KBM-7 (cell line): ENCODE measurements around the gene MAN1A2.
A peak's percentile ranks its signal among the peaks of the same experiment; 100 is the strongest.

Source experiments
- DNase-seq: peaks from one replicate; pipeline ENCODE4 v3.0.0-alpha.2; 2015
- in situ Hi-C: fragments of 300-500 bp; cut with MboI; formaldehyde crosslinking; loops from 2 replicates; pipeline ENCODE4 v1.14.3; 2020; ENCODE audit warnings: low sequenced_read_pairs, low pct_unique_long_range_greater_than_20kb, mixed read lengths

Gene MAN1A2

DNA sequence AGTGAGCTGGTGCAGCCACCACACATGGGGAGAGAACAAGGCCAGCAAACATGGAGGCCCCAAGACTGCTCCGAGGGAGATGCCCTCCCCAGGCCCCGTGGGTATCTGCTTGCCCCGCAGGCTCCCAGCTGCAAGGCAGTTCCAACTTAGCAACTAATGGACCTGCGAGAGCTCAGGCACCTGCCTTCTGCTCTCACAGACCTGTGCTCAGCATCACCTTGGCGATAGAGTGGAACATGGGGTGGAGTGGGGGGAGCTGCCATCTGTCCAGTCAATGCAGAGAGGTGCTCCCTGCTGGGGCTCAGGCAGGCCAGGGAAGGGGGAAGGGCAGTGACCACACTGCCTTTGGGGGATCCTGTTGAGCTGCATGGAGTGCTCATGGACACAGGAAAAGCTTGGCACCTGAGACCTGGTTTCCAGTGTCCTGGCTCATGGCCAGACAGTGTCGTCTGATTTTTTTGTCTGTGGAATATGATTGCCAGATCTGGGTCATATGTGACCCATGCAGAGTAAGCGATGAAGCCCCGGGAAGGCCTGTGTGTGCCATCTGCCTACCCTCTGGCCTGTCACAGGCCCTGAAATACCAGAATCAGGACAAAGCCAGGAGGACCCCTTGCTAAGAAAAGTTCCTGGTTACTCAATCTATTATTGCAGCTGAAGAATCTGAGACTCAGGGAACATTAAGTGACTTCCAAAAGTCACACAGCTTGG, 198.7 kb downstream of the MAN1A2 start:
- no peak for DNase-seq

DNA sequence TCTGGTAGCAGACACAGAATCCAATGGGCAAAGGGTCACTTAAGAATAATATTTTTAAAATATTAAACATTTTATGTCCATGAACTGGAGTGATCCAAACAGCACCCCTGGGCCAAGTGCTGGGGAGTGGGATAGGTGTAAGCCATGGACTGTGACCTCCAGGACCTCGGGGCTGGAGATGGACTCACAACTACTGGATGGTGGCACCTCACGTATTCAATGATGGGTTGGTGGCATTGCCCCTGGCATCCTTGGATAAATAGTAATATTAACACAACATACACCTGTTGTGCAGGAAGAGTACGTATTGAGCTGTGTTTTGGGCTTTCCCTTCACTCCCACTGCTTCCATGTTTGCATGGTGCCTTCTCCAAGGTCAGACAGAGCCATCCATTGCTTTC, 199.3 kb downstream of the MAN1A2 start:
- in situ Hi-C loops = no loop called here

More for the DNA sequence above, 198.7 kb downstream of the MAN1A2 start:
- in situ Hi-C loops = no loop called here

DNA sequence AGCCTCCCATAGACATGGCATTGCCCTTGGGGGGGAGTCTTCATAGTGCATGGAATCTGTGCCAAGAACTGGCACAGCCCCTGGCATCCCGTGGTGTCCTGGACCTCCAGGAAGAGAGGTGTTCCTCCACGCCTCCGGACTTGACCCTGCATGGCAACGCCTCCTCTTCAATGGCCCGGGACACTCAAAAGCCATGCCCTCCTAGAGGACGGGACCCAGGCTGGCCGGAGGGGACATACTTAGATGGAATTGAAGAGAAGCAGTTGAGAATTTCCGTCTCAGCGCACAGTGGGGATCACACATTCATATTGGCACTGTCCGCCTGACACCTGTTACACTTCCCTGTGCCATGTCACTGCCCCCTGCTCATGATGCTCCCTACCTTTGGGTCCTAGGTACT, 200.2 kb downstream of the MAN1A2 start:
- in situ Hi-C loops = no loop called here
- no peak for DNase-seq

More for the DNA sequence above, 199.3 kb downstream of the MAN1A2 start:
- DNase-seq = no peak

DNA sequence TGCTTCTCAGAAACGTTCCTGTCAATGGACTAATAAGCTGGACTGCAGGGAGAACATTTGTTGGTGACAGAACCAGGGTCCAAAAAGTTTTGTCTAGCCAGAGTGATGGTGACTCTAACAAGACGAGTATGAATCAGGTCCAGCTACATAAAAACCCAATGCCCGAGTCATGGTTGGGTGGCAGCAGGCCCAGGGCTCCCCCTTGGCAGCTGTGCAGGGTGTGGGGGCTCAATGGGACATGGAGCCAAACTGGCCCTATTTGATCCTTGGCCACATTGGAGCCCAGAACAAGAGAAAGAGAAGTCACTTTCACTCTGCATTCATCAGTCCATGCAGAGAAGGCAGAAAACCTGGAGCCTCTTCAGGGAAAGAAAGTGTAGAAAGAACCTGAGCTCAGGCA, 200.7 kb downstream of the MAN1A2 start:
- in situ Hi-C loops = no loop called here

DNA sequence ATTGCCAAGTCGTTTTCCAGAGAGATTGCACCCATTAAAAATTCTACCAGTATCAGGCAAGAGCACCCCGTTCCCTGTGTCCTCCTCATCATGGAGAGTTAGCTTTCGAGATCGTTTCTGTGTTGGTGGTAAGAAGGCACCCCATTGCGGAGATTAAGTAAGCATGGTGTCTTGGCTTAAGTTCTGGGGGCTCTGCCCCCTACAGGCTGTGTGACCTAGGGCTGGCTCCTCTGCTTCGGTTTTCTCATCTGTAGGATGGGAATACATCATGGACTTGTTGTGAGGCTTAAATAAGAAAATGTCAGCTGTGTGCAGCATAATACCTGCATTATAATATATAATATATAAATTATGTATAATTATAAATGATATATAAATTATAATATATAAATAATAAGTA, 201.8 kb downstream of the MAN1A2 start:
- in situ Hi-C loops = no loop called here

More for the DNA sequence above, 200.7 kb downstream of the MAN1A2 start:
- no peak for DNase-seq

DNA sequence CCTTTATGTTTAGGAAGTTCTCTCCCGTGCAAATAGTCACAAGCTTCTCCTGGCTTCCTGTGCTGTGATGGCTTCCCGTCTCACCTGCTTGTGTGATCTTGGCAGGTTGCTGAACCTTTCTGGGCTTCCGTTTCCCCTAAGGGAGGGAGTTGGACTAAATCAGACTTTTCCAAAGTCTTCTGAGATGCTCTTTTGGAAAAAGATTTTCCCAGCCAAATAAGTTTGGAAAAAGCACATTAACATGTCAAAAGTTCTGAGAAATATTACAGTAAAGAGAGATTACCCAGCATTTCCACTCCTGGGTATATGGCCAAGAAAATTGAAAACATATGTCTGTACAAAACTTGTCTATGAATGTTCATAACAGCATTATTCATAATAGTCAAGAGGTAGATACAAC, 202.6 kb downstream of the MAN1A2 start:
- in situ Hi-C loops = no loop called here
- DNase-seq = no peak

More for the DNA sequence above, 201.8 kb downstream of the MAN1A2 start:
- no peak for DNase-seq

DNA sequence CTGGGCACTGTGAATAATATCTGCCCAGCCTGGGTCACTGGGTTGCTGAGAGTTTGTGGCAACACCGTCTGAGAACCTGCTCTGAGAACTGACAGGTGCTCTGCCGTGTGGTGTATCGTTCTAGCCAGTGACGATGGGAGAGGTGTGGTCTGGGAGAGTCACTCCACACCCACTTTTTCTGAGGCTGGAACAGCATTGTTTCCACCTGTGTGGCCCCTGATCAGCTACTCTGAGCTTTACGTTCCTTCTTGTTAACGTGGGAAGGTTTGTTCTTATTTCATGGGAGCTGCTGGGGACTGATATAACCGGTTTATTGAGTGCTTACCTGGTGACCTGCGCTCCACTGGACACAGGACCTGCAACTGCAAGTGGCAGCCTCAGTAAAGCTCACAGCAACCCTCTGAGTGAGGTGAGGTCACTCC, 203.8 kb downstream of the MAN1A2 start:
- DNase-seq = no peak
- in situ Hi-C loops = no loop called here

DNA sequence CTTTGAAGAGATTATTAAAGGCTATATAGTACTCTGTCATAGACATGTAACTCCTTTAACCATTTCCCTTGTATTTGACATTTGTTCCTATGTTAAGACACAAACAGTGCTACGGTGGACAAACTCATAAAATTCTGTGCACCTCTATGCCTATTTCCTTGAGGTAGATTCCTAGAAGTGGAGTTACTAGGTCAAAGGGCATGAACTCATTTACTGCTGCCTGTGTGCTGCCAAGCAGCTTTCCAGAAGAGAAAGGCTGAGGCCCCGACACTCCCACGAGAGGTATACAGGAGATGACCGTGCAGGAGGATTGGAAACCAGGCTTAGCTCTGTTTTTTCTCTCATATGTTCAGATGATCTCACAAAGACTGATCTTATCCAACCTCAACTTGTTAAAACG, 204.2 kb downstream of the MAN1A2 start:
- in situ Hi-C loops = no loop called here
- DNase-seq = no peak

DNA sequence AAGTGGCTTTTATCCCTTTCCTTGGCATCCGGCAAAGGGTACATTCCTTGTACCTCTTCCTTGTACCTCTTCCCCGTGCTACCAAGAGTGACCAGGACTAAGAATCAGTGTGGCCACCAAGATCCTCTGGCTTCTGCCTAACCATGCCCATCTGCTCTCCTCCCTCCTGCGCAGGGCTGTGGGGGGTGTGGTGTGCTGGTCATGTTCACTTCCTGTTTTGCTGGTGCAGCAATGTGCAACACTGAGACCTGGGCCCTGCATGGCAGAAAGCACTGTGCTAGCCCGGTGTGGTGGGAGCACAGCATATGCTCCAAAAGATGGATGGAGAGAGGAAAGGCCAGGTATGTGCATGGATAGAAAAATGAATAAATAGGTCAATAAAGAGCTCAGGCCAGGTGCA, 205.3 kb downstream of the MAN1A2 start:
- peak; percentile 77 for DNase-seq
- in situ Hi-C loops = no loop called here

DNA sequence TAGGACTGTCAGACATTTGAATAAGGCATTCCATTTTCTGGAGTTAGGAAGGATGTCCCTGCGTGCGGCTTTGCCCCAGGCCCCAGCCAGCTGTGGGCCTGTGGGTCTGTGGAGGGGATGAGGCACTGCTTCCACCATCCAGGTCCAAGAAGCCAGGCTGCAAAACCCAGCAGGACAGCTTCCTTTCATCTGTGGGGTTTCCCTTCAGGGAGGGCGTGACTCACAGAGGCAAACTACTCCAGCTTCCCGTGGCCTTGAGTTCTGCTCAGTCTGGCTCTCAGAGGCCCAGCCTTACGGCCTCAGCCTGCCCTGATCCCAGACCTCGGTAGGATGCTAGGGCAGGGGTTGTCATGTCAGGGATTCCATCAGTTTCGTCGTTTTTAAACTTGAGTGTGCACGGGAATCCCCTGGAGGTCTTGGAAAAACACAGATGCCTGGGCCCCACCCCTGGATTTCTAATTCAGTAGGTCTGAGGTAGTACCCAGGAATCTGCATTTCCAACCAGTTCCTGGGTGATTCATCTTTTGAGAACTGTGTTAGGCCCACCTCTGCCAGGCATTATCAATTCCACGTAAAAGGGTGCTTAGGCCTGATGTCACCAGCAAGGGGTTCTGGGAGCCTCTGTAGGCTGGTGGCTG, 206.3 kb downstream of the MAN1A2 start:
- in situ Hi-C loops = no loop called here
- no peak for DNase-seq

DNA sequence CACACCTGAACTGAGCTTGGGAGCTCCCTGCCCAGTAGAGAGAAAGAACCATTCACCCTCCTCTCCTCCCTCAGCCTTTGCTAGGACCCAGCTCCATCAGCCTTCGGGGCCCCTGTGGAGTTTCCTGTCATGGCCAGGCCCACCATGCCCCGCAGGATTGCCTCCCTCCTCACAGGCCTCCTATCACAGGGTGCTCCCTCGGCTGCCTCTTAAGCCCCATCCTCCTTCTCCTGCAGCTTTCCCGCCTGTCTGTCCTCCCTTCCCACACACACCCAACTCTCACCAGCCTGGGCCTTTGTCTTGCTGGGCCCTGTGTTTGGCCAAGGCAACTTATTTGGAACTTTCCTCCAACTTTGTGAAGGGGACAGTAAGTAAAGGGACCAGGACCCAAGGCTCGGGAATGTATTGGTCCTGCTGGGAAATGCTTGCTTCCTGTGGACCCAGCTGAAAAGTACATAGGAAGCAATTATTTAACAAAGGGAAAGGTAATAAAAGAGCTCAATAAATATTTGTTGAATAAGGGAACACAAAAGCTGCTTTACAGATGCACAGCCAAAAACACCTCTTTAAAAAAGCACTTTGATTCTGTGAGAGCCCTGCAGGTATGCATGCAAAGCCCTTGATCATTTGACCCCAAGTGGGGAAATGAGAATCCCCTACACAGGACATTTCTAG, 207.0 kb downstream of the MAN1A2 start:
- in situ Hi-C loops = no loop called here
- DNase-seq = no peak

DNA sequence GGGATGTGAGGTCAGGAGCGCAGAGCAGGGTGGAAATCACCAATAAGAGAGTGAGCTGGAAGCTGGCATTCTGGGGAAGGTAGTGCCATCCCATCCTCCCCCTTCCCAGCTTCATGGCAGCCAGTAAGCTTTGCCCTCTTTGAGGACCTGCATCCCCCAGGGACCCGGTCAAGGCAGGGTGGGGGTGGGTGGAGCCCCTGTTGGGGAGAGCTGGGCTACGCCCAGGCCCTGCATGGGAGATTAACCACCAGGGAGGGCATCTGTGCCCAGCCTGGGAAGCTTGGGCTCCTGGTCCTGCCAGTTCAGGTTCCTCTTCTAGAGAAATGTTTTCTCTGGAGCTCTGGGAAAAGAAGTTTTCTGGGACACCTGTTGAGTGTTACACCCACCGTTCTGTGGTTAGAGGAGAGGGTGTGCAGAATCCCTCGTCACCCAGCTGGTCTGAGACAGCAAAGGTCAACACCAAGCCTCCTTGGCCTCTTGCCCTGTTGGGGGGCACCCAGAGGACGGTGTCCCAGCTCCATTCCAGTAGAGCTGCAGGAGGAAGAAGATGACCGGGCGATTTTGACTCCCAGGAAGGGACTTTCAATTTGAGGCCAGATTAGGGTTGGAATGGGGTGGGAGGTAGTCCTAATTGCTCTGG, 208.5 kb downstream of the MAN1A2 start:
- DNase-seq = no peak
- in situ Hi-C loops = no loop called here

DNA sequence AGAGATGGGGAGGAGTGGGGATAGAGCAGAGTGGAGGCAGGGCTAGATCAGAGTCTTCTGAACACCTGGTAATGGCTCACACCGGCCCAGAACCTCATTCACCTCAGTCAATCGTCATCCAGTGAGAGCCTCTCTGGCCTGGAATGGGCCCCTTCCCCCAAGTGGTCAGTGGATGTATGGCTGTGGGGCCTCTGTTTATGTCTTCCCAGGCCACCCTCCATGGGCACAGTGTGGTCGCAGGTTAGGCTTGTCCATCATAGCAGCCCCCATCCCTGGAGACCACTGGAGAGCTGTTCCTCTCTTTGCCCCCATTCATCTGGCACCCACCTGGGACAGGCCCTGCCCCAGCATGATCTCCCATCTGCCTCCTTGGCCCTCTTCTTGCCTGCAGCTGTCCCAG, 209.0 kb downstream of the MAN1A2 start:
- in situ Hi-C loops = no loop called here

DNA sequence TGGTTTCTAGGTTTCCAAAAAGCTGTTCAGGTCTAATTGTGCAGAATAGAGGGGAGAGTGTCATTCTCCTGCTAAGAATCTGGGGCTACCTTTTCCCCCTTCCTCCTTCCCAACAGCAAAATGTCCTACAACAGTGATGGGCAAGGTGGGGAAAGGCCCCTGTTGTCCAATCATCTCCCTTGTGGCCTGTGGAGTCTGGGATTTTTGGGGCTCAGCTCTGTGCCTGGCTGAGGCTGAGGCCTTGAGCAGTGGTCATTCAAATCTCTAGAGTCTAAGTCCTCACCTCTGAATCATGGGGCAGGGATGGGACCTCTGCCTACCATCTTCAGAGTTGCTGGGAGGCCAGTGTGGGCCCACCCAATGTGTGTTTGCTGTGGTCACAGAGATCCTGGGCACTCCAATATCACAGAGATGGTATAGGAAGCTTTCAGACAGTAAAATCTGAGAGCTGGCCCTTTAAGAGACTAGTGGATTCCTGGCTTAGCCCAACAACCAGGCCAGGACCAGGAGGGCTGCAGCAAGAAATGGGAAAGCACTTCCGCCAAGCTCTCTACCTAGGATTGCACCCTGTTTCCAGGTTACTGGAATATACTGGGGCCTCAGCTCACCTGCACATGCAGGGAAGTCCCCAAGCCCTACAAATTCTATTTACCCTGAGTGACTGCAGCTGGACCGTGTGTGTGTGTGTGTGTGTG, 210.1 kb downstream of the MAN1A2 start:
- in situ Hi-C loops = no loop called here
- DNase-seq = no peak

More for the DNA sequence above, 209.0 kb downstream of the MAN1A2 start:
- no peak for DNase-seq

DNA sequence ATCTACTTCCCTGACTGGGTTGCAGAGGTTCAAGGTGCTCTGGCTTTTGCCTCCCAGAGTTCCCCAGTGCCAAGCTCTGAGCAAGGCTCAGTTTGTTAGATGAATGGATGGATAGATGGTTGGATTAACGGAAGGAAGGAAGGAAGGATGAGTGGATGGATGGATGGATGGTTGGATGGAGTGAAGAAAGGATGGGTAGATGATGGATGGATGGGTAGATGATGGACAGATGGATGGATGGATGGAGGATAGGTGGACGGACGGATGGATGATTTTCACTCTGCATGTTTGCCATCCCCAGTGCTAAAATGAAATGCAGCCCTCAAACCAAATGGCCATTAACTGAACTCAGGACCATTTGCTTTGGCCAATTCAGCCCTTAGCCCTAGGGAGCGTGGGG, 211.2 kb downstream of the MAN1A2 start:
- in situ Hi-C loops = no loop called here
- DNase-seq = no peak
